ENCODE data around the gene ITPR2. TPM values are rescaled to one million over a fixed set of nuclear protein-coding genes. Genes with fewer than 3 reads are reported as not detected.
"Not testable (repeated sequence)": the region's sequence is repeated elsewhere in the genome, so short reads cannot be mapped to it uniquely, and the experiment has no call there.

Gene ITPR2
- polyA plus RNA-seq, 1 donor = 12.5 TPM

DNA sequence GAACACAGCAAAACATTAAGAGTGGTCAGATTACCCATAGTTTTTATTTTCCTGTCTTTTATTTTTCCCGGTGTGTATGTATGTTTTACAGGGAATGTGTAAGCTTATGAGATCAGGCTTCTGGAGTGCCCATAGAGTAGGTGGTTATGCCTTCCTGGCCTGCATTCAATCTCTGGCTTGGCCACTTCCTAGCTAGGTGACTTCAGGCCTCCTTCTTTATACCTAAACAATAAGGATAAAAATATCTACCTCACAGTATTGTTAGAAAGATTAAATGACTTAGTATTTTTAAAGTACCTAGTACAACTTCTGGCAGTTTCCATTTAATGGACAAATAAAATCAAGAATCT is 42.4 kb downstream of the ITPR2 start:
- no CpG with 5 or more reads among the region's 1 CpG for WGBS (ENCODE audit: insufficient coverage, low lambda C conversion rate)
- no peaks in the 10 kb centered on the region for H3K9me3 ChIP-seq (ENCODE audit: control insufficient read depth, low read depth, low read length)
- DNase-seq = no peak
- no peaks in the 10 kb centered on the region for H3K27me3 ChIP-seq (ENCODE audit: control insufficient read depth, insufficient read depth, low read length)
- H3K27ac ChIP-seq (ENCODE audit: low read length) = no peak overlapping the region
- H3K4me3 ChIP-seq (ENCODE audit: low read length) = no peak overlapping the region
- H3K36me3 ChIP-seq (ENCODE audit: control insufficient read depth, insufficient read depth, low read length) = no peaks in the 10 kb centered on the region
- no peaks in the 10 kb centered on the region for H3K4me1 ChIP-seq (ENCODE audit: control insufficient read depth, insufficient read depth, low read length)

GRCh38 chr12:26789731-26790644 is 43.0 kb downstream of the ITPR2 start:
- H3K4me3 ChIP-seq (ENCODE audit: low read length) = no peak overlapping the region
- H3K36me3 ChIP-seq (ENCODE audit: control insufficient read depth, insufficient read depth, low read length) = no peaks in the 10 kb centered on the region
- 20% methylated on average over 1 of the region's 2 CpGs for WGBS (ENCODE audit: insufficient coverage, low lambda C conversion rate)
- no peak for DNase-seq
- H3K9me3 ChIP-seq (ENCODE audit: control insufficient read depth, low read depth, low read length) = no peaks in the 10 kb centered on the region
- H3K4me1 ChIP-seq (ENCODE audit: control insufficient read depth, insufficient read depth, low read length) = no peaks in the 10 kb centered on the region
- no peaks in the 10 kb centered on the region for H3K27me3 ChIP-seq (ENCODE audit: control insufficient read depth, insufficient read depth, low read length)
- H3K27ac ChIP-seq (ENCODE audit: low read length) = no peak overlapping the region

DNA sequence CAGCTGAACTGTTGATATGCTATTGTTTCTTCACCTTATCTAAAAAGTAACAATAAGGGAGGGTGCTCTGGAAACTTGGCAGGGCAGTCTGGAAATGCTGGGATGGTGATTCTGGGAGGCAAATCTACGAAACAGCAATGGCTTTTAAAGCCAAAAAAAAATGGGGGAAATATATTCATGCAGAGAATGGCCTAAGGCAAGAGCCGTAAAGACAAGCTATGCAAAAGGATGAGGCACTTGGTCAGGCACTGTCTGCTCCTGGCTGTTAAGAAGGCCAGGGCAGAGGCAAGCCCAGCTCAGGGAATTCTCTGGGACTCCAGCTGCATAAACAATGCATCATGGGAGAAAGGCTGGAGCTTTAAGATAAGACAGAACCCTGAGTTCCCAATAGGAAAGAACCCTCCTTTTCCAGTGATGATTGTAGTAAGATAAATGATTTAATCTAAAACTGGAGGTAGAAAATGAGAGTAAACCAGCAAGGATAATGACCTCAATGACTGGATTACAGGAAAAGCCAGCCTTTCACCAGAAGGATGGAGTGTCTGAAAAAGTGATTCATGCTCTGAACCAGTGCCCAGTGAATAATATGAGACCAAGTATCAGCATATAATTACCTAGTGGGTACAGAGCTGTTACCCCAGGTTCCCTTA is 46.0 kb downstream of the ITPR2 start:
- H3K36me3 ChIP-seq (ENCODE audit: control insufficient read depth, insufficient read depth, low read length) = no peaks in the 10 kb centered on the region
- 80% methylated on average over 2 of the region's 2 CpGs for WGBS (ENCODE audit: insufficient coverage, low lambda C conversion rate)
- no peaks in the 10 kb centered on the region for H3K4me1 ChIP-seq (ENCODE audit: control insufficient read depth, insufficient read depth, low read length)
- H3K27me3 ChIP-seq (ENCODE audit: control insufficient read depth, insufficient read depth, low read length) = no peaks in the 10 kb centered on the region
- peaks cover 7% of the 10 kb centered on the region for H3K9me3 ChIP-seq (ENCODE audit: control insufficient read depth, low read depth, low read length)
- no peak for DNase-seq
- H3K4me3 ChIP-seq (ENCODE audit: low read length) = no peak overlapping the region
- H3K27ac ChIP-seq (ENCODE audit: low read length) = no peak overlapping the region

GRCh38 chr12:26786491-26786864 is 46.5 kb downstream of the ITPR2 start:
- no peak overlapping the region for H3K4me3 ChIP-seq (ENCODE audit: low read length)
- peaks cover 7% of the 10 kb centered on the region for H3K9me3 ChIP-seq (ENCODE audit: control insufficient read depth, low read depth, low read length)
- no peaks in the 10 kb centered on the region for H3K36me3 ChIP-seq (ENCODE audit: control insufficient read depth, insufficient read depth, low read length)
- H3K27ac ChIP-seq (ENCODE audit: low read length) = no peak overlapping the region
- DNase-seq = no peak
- no peaks in the 10 kb centered on the region for H3K27me3 ChIP-seq (ENCODE audit: control insufficient read depth, insufficient read depth, low read length)
- H3K4me1 ChIP-seq (ENCODE audit: control insufficient read depth, insufficient read depth, low read length) = no peaks in the 10 kb centered on the region
- 93% methylated on average over 3 of the region's 3 CpGs for WGBS (ENCODE audit: insufficient coverage, low lambda C conversion rate)

- not testable (repeated sequence) for H3K27ac ChIP-seq (ENCODE audit: low read length); H3K9me3 ChIP-seq (ENCODE audit: control insufficient read depth, low read depth, low read length); H3K27me3 ChIP-seq (ENCODE audit: control insufficient read depth, insufficient read depth, low read length); H3K4me1 ChIP-seq (ENCODE audit: control insufficient read depth, insufficient read depth, low read length); H3K36me3 ChIP-seq (ENCODE audit: control insufficient read depth, insufficient read depth, low read length); H3K4me3 ChIP-seq (ENCODE audit: low read length); DNase-seq
- WGBS (ENCODE audit: insufficient coverage, low lambda C conversion rate) = 100% methylated on average over 1 of the region's 3 CpGs
These were observed 49.1 kb downstream of the ITPR2 start for GRCh38 chr12:26783816-26784379.

DNA sequence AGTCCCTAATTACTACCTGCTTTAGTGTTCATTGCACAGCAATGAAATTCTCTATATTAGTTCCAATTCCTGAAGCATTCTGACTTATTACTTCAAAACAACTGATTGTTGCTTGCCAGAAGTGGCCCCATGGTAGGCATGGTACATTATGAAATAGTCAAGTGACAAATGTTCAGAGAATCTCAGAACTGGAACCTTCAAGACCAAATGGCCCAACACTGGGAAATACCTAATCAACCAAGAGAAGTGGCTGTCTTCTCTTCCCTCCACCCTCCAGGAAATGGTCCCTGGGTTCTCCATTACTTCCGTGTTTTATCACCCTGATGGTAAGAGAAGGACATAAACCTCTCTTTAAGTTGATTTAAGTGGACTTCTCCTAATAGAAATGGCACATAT is 49.9 kb downstream of the ITPR2 start:
- no peaks in the 10 kb centered on the region for H3K4me1 ChIP-seq (ENCODE audit: control insufficient read depth, insufficient read depth, low read length)
- WGBS (ENCODE audit: insufficient coverage, low lambda C conversion rate) = no CpG with 5 or more reads among the region's 1 CpG
- H3K9me3 ChIP-seq (ENCODE audit: control insufficient read depth, low read depth, low read length) = peaks cover 7% of the 10 kb centered on the region
- no peak overlapping the region for H3K27ac ChIP-seq (ENCODE audit: low read length)
- no peaks in the 10 kb centered on the region for H3K27me3 ChIP-seq (ENCODE audit: control insufficient read depth, insufficient read depth, low read length)
- DNase-seq = no peak
- H3K4me3 ChIP-seq (ENCODE audit: low read length) = no peak overlapping the region
- H3K36me3 ChIP-seq (ENCODE audit: control insufficient read depth, insufficient read depth, low read length) = peaks cover 3% of the 10 kb centered on the region

- H3K27ac ChIP-seq (ENCODE audit: low read length) = no peak overlapping the region
- H3K27me3 ChIP-seq (ENCODE audit: control insufficient read depth, insufficient read depth, low read length) = no peaks in the 10 kb centered on the region
- WGBS (ENCODE audit: insufficient coverage, low lambda C conversion rate) = 100% methylated on average over 1 of the region's 3 CpGs
- no peaks in the 10 kb centered on the region for H3K4me1 ChIP-seq (ENCODE audit: control insufficient read depth, insufficient read depth, low read length)
- H3K9me3 ChIP-seq (ENCODE audit: control insufficient read depth, low read depth, low read length) = peaks cover 8% of the 10 kb centered on the region
- H3K4me3 ChIP-seq (ENCODE audit: low read length) = no peak overlapping the region
- H3K36me3 ChIP-seq (ENCODE audit: control insufficient read depth, insufficient read depth, low read length) = peaks cover 3% of the 10 kb centered on the region
- no peak for DNase-seq
These were observed 50.4 kb downstream of the ITPR2 start for GRCh38 chr12:26782372-26783130.

- H3K36me3 ChIP-seq (ENCODE audit: control insufficient read depth, insufficient read depth, low read length); H3K4me1 ChIP-seq (ENCODE audit: control insufficient read depth, insufficient read depth, low read length); H3K27ac ChIP-seq (ENCODE audit: low read length); H3K27me3 ChIP-seq (ENCODE audit: control insufficient read depth, insufficient read depth, low read length); DNase-seq; H3K4me3 ChIP-seq (ENCODE audit: low read length): not testable (repeated sequence)
- WGBS (ENCODE audit: insufficient coverage, low lambda C conversion rate) = no CpG with 5 or more reads among the region's 2 CpGs
- H3K9me3 ChIP-seq (ENCODE audit: control insufficient read depth, low read depth, low read length) = peaks cover 11% of the 10 kb centered on the region
These were observed 52.3 kb downstream of the ITPR2 start for GRCh38 chr12:26780656-26781055.

DNA sequence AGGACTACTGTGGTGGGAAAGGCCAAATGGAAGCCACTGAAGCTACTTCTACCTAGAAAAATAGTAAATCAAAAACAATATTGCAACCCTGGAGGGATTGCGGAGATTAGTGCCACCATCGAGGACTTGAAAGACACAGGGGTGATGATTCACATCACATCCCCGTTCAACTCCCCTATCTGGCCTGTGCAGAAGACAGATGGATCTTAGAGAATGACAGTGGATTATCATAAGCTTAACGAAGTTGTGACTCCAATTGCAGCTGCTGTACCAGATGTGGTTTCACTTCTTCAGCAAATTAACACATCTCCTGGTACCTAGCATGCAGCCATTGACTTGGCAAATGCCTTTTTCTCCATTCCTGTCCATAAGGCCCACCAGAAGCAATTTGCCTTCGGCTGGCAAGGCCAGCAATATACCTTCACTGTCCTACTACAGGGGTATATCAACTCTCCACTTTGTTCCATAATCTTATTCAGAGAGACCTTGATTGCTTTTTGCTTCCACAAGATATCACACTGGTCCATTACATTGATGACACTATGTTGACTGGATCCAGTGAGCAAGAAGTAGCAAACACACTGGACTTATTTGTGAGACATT is 54.7 kb downstream of the ITPR2 start:
- H3K36me3 ChIP-seq (ENCODE audit: control insufficient read depth, insufficient read depth, low read length); H3K4me1 ChIP-seq (ENCODE audit: control insufficient read depth, insufficient read depth, low read length); DNase-seq; H3K9me3 ChIP-seq (ENCODE audit: control insufficient read depth, low read depth, low read length); H3K27ac ChIP-seq (ENCODE audit: low read length); H3K4me3 ChIP-seq (ENCODE audit: low read length); H3K27me3 ChIP-seq (ENCODE audit: control insufficient read depth, insufficient read depth, low read length): not testable (repeated sequence)
- no CpG with 5 or more reads among the region's 5 CpGs for WGBS (ENCODE audit: insufficient coverage, low lambda C conversion rate)

GRCh38 chr12:26777236-26777635 is 55.8 kb downstream of the ITPR2 start:
- DNase-seq = no peak
- 100% methylated on average over 1 of the region's 3 CpGs for WGBS (ENCODE audit: insufficient coverage, low lambda C conversion rate)
- Histone ChIP-seq H3K4me3 (ENCODE audit: low read length) (no peak overlapping the region), H3K4me1 (ENCODE audit: control insufficient read depth, insufficient read depth, low read length) (no peaks in the 10 kb centered on the region), H3K36me3 (ENCODE audit: control insufficient read depth, insufficient read depth, low read length) (peaks cover 3% of the 10 kb centered on the region), H3K27me3 (ENCODE audit: control insufficient read depth, insufficient read depth, low read length) (no peaks in the 10 kb centered on the region), H3K27ac (ENCODE audit: low read length) (no peak overlapping the region), H3K9me3 (ENCODE audit: control insufficient read depth, low read depth, low read length) (peaks cover 4% of the 10 kb centered on the region)

Data from large intestine (tissue), 3 donors.